Mucosa of descending colon (tissue), 3 donors: Measurements from ENCODE around the gene FAM180A. TPM values are rescaled to one million over a fixed set of nuclear protein-coding genes. Genes with fewer than 3 reads are reported as not detected.

Experiments
- ATAC-seq: fragments of 200-7000 bp; cut with Tn5 transposase; one replicate; pipeline ENCODE4 v1.9.1; 2020; ENCODE audit warnings: mild to moderate bottlenecking, moderate library complexity
- DNase-seq, 3 donors: peaks; one replicate each; pipeline ENCODE4 v3.0.0-alpha.2; 2020
- H3K36me3 ChIP-seq: fragments of 200-600 bp; one replicate; pipeline ENCODE4 v1.8.0; 2021; ENCODE audit warnings: low read depth, mild to moderate bottlenecking
- H3K4me1 ChIP-seq: fragments of 200-600 bp; one replicate; pipeline ENCODE4 v1.8.0; 2021; ENCODE audit warnings: low read depth, mild to moderate bottlenecking
- H3K4me3 ChIP-seq: fragments of 200-600 bp; one replicate; pipeline ENCODE4 v1.8.0; 2021; ENCODE audit warnings: mild to moderate bottlenecking
- H3K9me3 ChIP-seq: fragments of 200-600 bp; one replicate; pipeline ENCODE4 v1.8.0; 2021; ENCODE audit warnings: mild to moderate bottlenecking
- CTCF ChIP-seq: fragments of 200-600 bp; IDR thresholded peaks from one replicate; pipeline ENCODE4 v1.8.0; 2022; ENCODE audit warnings: antibody characterized with exemption, mild to moderate bottlenecking
- intact Hi-C, 2 donors: fragments of 100-400 bp; cut with DNase I in 1 of 2; cut with micrococcal nuclease in 1 of 2; formaldehyde crosslinking; loops; one replicate each; pipeline versions ENCODE4 v1.11.0 to v1.11.1; 2022; cut with DNase I, micrococcal nuclease
- total RNA-seq, 3 donors: library from RNA; stranded (reverse); fragmentation: NEBNext Ultra II Directional in 2 of 3; extraction: Animal tissue kit (Norgen Biotek cat#: 25700) in 2 of 3; gene quantifications; one replicate each; pipeline versions ENCODE4 v1.2.1 to v1.2.4, GENCODE V29; 2021 to 2023
- donor health status: DM: no; HTN: no; CAD: no; lungs with moderate emphysema.
- donor health status: DM: no; HTN: no; CAD: no.
- donor health status: DM: no; HTN: yes; CAD: no.

Gene FAM180A
- total RNA-seq, 3 donors from 2014 or later = 0.26 to 3.5 (median 1.3) TPM

- Histone ChIP-seq H3K9me3 (no peaks in the 10 kb centered on the region), H3K4me1 (peaks cover 12% of the 10 kb centered on the region), H3K4me3 (no peak overlapping the region), H3K36me3 (no peaks in the 10 kb centered on the region)
- no peak for ATAC-seq
- intact Hi-C loops = no loop called here
- DNase-seq = no peak
- TF ChIP-seq CTCF = no peak
These were observed 23.5 kb upstream of the FAM180A start for GRCh38 chr7:135771961-135772638.

- no peak for TF ChIP-seq CTCF
- no peak for DNase-seq
- no peaks in the 10 kb centered on the region for H3K9me3 ChIP-seq
- H3K36me3 ChIP-seq = no peaks in the 10 kb centered on the region
- ATAC-seq = no peak
- no peak overlapping the region for H3K4me3 ChIP-seq
- peaks cover 12% of the 10 kb centered on the region for H3K4me1 ChIP-seq
- intact Hi-C loops = no loop called here
These were observed 22.4 kb upstream of the FAM180A start for GRCh38 chr7:135771051-135771450.

GRCh38 chr7:135770139-135770710 is 21.6 kb upstream of the FAM180A start:
- DNase-seq (no peak), ATAC-seq (no peak)
- TF ChIP-seq CTCF = no peak
- H3K9me3 ChIP-seq = no peaks in the 10 kb centered on the region
- peaks cover 12% of the 10 kb centered on the region for H3K4me1 ChIP-seq
- no peak overlapping the region for H3K4me3 ChIP-seq
- intact Hi-C loops = no loop called here
- no peaks in the 10 kb centered on the region for H3K36me3 ChIP-seq

GRCh38 chr7:135769005-135769802 is 20.6 kb upstream of the FAM180A start:
- DNase-seq (no peak), ATAC-seq (no peak)
- peaks cover 9% of the 10 kb centered on the region for H3K4me1 ChIP-seq
- no peak overlapping the region for H3K4me3 ChIP-seq
- TF ChIP-seq CTCF = no peak
- no peaks in the 10 kb centered on the region for H3K36me3 ChIP-seq
- intact Hi-C loops = no loop called here
- H3K9me3 ChIP-seq = no peaks in the 10 kb centered on the region

- peaks cover 4% of the 10 kb centered on the region for H3K4me1 ChIP-seq
- TF ChIP-seq CTCF = no peak
- no peak for ATAC-seq
- no peak overlapping the region for H3K4me3 ChIP-seq
- intact Hi-C loops = no loop called here
- DNase-seq = no peak
- no peaks in the 10 kb centered on the region for H3K36me3 ChIP-seq
- H3K9me3 ChIP-seq = no peaks in the 10 kb centered on the region
These were observed 19.9 kb upstream of the FAM180A start for GRCh38 chr7:135768467-135768866.
